HG02870 (cell line): ENCODE measurements around the gene SCOC.
"Not testable (repeated sequence)": the region's sequence is repeated elsewhere in the genome, so short reads cannot be mapped to it uniquely, and the experiment has no call there.

Experiments
- ATAC-seq: cut with Tn5 transposase; IDR thresholded peaks from one replicate; pipeline ENCODE4 v1.9.1; 2021; ENCODE audit warnings: mild to moderate bottlenecking, moderate library complexity; ENCODE audit not compliant: unreplicated experiment

SCOC gene

GRCh38 chr4:140359562-140360427, 13.7 kb upstream of the SCOC start:
- peak; percentile 89 for ATAC-seq

DNA sequence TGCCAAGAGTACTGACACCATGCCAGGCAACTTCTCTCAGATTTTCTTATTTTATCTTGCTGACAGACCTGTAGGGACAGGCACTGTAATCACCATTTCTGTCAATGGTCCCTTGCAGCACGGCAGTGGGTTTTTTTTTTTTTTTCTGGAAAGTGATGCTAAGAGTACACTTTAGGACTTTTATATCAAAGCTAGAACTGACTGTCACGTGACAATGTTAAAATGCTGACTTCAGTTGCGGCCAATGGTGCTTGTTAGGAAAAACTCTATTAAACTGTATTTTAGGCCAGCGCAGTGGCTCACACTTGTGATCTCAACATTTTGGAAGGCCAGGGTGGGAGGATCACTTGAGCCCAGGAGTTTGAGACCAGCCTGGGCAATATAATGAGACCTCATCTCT, 12.3 kb upstream of the SCOC start:
- no peak for ATAC-seq

DNA sequence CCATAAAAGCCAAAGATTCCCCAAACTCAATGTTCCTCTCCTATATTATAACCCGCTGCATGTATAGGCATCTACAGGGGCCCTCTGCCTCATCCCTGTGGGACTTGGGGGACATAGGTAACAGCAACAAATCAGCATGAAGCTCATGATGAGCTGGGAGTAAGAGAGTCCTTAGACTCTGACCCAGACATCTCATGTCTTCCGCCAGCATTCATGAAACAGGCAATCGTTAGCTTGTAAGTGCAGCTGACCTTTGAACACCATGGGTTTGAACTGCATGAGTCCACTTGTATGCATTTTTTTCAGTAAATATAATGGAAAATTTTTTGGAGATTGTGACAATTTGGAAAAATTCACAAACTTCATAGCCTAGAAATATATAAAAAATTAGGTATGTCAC, 10.4 kb upstream of the SCOC start:
- ATAC-seq, result no peak

DNA sequence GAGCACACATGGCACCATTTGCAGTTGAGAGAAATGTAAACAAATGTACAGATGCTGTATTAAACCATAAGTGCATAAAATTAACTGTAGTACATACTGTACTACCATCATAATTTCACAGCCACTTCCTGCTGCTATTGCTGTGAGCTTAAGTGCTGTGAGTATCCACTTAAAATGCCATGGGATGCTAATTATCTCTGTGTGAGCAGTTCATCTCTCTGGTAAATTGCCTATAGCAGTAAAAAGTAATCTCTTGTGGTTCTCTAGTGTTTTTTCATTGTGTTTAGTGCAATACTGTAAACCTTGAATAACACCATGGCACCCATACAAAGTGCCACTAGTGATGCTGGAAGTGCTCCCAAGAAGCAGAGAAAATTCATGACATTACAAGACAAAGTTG, 9.9 kb upstream of the SCOC start:
- no peak for ATAC-seq

DNA sequence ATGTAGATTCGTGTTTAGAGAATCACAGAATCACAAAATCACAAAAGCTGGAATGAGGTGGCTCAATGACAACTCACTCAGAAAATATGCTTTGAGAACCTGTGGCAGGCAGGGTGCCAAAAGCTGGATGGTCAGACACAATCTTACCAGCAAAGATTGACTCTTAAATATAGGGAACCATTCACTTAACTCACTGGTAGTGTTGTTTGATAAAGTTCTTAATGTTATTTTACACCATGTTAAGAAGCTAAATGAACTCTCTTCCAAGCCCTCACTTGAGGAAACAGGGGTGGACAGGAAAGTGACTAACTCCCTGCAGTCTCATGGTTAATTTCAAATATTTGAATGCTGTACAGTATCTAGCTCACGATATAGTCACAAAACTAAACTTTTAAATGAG, 5.7 kb upstream of the SCOC start:
- no peak for ATAC-seq

DNA sequence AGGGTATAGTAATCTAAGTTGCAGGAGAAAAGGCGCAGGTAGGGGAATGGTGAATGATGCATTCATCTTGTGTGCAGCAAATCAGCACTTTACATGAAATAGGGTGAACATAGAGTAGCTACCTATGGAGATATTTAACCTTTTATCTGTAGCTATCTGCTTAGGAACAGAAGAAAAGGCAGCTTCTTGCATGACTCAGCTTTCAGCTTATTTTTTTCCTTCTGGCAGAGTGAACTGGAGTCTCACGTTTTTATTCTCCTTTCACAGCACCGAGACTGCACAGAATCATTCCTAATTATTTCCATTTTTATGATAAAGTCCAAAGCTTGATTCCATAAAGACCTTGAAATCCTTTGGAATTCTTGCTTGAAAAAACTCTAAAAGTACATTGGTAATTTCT, 4.8 kb upstream of the SCOC start:
- no peak for ATAC-seq

- ATAC-seq, result peak; percentile 58
Observed at GRCh38 chr4:140372751-140373327, 607 bp upstream of the SCOC start.

- no peak for ATAC-seq
Observed at GRCh38 chr4:140374130-140374477, 658 bp downstream of the SCOC start.

DNA sequence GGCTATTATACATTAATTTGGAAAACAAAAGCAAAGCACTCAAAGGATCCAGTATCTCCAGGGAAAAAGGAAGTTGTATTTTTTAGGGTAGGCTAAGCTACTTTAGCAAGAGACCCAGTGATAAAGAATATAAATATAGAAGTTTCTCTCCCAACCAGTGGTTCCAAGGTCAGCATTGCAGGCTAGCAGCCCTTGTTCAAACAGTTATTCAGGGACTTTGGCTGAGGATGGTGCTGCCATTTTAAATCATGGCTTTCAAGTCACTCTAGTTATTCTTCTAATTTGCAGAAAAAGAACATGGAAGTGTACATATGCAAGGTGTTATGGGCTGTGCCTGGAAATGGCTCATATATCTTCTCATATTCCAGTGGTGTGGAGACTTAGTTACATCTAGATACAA, 9.3 kb downstream of the SCOC start:
- ATAC-seq, result no peak

DNA sequence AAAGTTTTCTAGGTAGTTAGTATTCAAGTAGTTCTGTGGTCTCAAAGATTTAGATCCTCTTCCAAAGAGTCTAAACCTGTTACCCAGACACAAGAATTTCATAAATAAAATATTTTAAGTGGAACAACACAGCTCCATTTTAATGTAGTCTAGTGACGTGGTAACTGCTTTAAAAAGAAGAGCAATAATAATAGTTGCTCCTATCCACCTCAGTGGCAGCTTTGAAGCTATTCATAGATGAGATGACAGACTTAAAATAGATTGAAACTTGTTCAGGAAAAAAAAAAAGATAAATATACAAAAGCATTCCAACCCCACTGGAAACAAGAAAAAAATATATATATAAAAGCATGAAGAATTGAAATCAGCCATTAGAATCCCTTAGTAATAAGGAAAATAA, 14.6 kb downstream of the SCOC start:
- ATAC-seq, result no peak

DNA sequence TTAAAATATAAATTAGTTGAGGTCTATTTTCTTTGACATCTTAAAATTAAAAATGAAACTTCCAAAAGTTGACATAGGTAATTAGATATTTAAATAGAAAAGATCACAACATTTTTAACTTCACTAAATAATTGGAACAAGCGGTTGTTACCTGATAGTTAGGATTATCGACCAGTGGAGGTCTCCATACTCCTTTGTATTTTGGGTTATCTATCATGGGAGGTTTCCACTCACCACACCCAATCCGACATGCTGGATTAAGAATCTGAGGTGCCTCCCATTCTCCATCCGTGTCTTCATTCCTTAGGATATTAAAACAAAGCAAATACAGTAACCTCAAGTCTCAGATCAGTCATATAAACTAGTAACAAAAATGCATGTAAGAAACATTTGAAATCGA, 22.2 kb downstream of the SCOC start:
- ATAC-seq, result no peak

- ATAC-seq, result no peak
Observed at GRCh38 chr4:140400111-140400510, 26.7 kb downstream of the SCOC start.

DNA sequence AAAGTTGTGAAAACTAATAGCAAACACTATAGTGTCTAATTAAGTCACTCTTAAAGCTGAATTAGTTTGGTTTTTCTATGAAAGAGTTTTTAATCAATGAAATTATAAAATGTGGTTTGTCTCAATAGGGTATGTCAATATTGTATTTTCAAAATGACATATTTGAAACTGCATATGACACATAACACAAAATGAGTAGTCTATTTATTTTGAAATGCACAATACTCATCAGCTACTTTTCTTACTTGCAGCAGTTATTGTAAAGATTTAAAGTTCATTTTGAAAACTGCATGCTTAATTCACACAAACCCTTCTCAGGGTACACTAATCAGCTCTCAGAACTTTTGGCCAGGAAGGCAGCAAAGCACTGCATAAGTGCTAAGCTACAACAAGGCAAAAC, 32.8 kb downstream of the SCOC start:
- ATAC-seq, result no peak

- no peak for ATAC-seq
Observed at GRCh38 chr4:140408974-140409373, 35.5 kb downstream of the SCOC start.

DNA sequence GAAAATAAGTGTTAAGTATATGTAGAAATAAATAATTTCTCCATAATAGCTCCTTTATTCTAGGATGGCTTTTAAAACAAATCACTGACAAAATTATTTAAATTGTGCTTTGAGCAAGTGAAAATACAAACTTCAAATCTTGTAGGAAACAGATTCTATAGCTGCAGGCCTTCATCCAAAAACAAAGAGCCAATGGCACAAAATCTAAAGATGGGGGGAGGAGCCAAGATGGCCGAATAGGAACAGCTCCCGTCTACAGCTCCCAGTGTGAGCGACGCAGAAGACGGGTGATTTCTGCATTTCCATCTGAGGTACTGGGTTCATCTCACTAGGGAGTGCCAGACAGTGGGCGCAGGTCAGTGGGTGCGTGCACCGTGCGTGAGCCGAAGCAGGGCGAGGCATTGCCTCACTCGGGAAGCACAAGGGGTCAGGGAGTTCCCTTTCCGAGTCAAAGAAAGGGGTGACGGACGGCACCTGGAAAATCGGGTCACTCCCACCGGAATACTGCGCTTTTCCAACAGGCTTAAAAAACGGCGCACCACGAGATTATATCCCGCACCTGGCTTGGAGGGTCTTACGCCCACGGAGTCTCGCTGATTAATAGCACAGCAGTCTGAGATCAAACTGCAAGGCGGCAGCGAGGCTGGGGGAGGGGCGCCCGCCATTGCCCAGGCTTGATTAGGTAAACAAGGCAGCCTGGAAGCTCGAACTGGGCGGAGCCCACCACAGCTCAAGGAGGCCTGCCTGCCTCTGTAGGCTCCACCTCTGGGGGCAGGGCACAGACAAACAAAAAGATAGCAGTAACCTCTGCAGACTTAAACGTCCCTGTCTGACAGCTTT, 39.9 kb downstream of the SCOC start:
- ATAC-seq, result not testable (repeated sequence)

DNA sequence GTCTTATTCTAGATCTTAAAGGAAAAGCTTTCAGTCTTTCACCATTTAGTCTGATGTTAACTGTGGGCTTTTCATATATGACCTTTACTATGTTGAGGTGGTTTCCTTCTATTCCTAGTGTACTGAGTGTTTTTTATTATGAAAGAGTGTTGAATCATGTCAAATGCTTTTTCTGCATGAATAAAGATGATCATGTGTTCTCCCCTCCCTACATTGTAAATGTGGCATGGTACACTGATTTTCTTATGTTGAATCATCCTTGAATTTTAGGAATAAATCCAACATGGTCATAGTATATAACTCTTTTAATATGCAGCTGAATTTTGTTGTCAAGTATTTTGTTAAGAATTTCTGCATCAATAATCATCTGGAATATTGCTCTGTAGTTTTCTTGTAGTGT, 49.7 kb downstream of the SCOC start:
- ATAC-seq, result no peak

GRCh38 chr4:140426610-140427105, 53.2 kb downstream of the SCOC start:
- peak; percentile 12 for ATAC-seq

DNA sequence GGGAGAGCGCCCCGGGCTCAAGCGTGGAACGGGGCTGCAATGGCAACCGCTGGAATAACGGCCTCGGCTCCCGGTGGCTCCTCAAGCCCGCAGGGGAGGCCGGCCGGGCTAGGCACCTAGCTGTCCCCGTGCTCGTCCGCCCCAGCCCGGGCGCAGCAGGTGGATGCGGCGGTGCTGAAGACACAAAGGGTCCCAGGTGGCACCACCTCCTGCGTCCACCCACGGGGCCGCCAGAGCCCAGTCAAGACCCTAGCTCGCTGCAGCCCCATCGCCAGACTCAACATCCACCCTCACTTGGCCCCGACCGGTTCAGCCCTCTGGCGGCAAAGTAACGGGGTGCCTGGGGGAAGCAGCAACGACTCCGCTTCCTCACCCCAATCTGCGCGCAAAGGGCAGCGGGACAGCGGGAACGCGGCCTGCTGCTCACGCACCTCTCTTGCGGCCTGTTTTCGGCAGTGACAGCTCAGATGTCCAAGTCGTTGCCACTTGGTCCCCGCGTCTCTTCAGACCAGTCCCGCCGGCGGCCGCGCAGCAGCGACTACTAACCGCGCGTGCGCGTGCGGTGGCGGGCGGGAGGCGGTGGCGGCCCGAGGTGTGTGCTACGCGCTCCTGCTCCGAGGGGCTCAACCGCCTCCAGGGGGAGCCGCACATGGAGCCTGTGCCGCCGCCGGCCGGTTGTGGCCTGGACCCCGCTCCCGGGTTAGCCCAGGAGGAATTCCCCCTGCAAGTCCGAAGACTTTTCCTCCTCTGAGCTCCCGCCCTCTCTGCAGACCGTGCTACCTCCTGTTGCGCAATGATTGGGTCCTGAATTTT, 53.9 kb downstream of the SCOC start, which contains the start of gene CLGN:
Gene CLGN (minus strand): TSS at position 543 of the 813 bp plus-strand sequence. CDS start 14,570 bp downstream, outside the sequence.
- ATAC-seq, result peak; percentile 89

GRCh38 chr4:140427919-140428471, 54.5 kb downstream of the SCOC start:
- ATAC-seq, result no peak
